ENCODE data around the gene IER2.
A peak's percentile ranks its signal among the peaks of the same experiment; 100 is the strongest.
"Not testable (repeated sequence)": the region's sequence is repeated elsewhere in the genome, so short reads cannot be mapped to it uniquely, and the experiment has no call there.

Gene IER2

GRCh38 chr19:13176345-13176744 lies 26.1 kb downstream of the IER2 start:
- H3K9me3 ChIP-seq: no peaks in the 10 kb centered on the region
- H3K36me3 ChIP-seq: no peaks in the 10 kb centered on the region
- DNase-seq: no peak
- no peaks in the 10 kb centered on the region for H3K27me3 ChIP-seq
- no peak overlapping the region for H3K4me3 ChIP-seq (ENCODE audit: low read depth, low read length)
- no peak for TF ChIP-seq CTCF (IDR thresholded peaks at IDR 0.05; ENCODE audit: low read depth, low read length)
- peaks cover 12% of the 10 kb centered on the region for H3K4me1 ChIP-seq

DNA sequence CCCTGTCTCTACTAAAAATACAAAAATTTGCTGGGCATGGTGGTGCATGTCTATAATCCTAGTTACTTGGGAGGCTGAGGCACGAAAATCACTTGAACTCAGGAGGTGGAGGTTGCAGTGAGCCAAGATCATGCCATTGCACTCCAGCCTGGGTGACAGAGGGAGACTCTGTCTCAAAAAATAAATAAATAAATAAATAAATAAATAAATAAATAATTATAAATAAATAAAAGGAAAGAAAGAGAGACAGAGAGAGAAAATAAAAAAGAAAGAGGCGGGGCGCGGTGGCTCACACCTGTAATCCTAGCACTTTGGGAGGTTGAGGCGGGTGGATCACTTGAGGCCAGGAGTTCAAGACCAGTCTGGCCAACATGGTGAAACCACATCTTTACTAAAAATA lies 27.4 kb downstream of the IER2 start:
- DNase-seq: not testable (repeated sequence)
- peaks cover 12% of the 10 kb centered on the region for H3K4me1 ChIP-seq

DNA sequence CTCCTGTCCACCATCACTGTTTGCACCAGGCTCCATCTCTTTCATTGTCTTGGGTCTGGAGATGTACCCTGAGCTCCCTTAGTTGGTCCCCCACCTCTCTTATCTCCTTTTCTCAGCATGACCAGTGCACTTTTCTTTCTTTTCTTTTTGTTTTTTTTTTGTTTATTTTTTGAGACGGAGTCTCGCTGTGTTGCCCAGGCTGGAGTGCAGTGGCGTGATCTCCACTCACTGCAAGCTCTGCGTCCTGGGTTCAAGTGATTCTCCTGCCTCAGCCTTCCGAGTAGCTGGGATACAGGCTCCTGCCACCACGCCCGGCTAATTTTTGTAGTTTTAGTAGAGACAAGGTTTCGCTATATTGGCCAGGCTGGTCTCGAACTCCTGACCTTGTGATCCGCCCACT lies 28.1 kb downstream of the IER2 start:
- not testable (repeated sequence) for H3K27me3 ChIP-seq; H3K9me3 ChIP-seq; DNase-seq; H3K36me3 ChIP-seq; H3K4me1 ChIP-seq; H3K4me3 ChIP-seq (ENCODE audit: low read depth, low read length)

More for the DNA sequence above, 27.4 kb downstream of the IER2 start:
- H3K9me3 ChIP-seq; H3K4me3 ChIP-seq (ENCODE audit: low read depth, low read length); H3K36me3 ChIP-seq; H3K27me3 ChIP-seq: not testable (repeated sequence)

DNA sequence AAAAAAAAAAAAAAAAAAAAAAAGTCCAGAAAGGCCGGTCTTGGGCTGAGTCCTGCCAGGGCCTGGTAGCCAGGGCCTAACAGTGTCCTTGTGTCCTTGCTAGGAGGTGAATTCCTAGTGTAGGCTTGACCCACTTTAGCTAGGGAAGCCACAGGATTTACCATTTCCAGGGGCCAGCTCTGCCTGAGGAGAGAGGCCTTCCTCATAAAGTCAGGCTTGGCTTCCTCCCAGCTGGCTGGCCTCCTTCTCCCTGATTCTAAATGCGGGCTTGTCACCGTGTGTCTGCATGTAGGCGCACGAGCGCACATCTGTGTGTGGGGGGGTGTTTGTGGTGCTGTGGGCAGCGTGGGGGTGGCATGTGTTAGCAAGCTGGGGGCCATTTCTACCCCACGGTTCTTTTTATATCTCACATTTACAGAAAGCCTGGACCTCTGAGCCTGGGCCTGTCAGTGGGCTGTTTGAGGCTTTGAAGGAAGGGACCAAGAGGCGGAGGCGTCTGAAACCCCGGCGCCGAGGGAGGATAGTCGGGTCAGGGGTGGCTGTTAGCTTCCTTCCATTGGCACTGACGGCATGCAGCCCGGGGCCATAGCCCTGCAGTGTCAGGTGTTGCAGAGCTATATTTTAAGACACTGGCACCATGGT lies 31.7 kb downstream of the IER2 start:
- no peaks in the 10 kb centered on the region for H3K9me3 ChIP-seq
- H3K4me3 ChIP-seq (ENCODE audit: low read depth, low read length): no peak overlapping the region
- peak; percentile 37 for DNase-seq
- peaks cover 4% of the 10 kb centered on the region; the same call in 1 of the 2 replicates for H3K4me1 ChIP-seq
- no peaks in the 10 kb centered on the region for H3K27me3 ChIP-seq
- H3K36me3 ChIP-seq: no peaks in the 10 kb centered on the region
- TF ChIP-seq CTCF (IDR thresholded peaks at IDR 0.05; ENCODE audit: low read depth, low read length): no peak

DNA sequence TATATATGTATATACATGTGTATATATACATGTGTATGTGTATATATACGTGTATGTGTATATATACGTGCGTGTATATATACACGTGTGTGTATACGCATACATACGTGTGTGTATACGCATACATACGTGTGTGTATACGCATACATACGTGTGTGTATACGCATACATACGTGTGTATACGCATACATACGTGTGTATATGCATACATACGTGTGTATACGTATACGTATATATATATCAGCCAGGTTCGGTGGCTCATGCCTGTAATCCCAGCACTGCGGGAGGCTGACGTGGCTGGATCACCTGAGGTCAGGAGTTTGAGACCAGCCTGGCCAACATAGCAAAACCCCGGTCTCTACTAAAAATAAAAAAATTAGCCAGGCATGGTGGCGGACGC lies 34.7 kb downstream of the IER2 start:
- H3K27me3 ChIP-seq; H3K9me3 ChIP-seq; H3K4me1 ChIP-seq; DNase-seq; H3K36me3 ChIP-seq; H3K4me3 ChIP-seq (ENCODE audit: low read depth, low read length): not testable (repeated sequence)

DNA sequence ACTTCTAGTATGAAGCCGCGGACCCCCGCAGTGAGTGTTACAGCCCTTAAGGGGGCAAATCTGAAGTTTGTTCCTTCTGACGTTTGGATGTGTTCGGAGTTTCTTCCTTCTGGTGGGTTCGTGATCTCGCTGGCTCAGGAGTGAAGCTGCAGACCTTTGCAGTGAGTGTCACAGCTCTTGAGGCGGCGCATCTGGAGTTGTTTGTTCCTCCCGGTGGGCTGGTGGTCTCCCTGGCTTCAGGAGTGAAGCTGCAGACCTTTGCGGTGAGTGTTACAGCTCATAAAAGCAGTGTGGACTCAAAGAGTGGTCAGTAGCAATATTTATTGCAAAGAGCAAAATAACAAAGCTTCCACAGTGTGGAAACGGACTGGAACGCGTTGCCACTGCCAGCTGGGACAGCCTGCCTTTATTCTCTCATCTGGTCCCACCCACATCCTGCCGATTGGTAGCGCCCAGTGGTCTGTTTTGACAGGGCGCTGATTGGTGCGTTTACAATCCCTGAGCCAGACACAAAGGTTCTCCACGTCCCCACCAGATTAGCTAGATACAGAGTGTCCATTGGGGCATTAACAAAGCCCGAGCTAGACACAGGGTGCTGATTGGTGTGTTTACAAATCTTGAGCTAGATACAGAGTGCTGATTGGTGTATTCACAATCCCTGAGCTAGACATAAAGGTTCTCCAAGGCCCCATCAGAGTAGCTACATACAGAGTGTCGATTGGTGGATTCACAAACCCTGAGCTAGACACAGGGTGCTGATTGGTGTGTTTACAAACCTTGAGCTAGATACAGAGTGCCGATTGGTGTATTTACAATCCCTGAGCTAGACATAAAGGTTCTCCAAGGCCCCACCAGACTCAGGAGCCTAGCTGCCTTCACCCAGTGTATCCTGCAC lies 35.8 kb downstream of the IER2 start:
- not testable (repeated sequence) for H3K36me3 ChIP-seq; H3K4me3 ChIP-seq (ENCODE audit: low read depth, low read length); DNase-seq; H3K4me1 ChIP-seq; H3K9me3 ChIP-seq; H3K27me3 ChIP-seq

DNA sequence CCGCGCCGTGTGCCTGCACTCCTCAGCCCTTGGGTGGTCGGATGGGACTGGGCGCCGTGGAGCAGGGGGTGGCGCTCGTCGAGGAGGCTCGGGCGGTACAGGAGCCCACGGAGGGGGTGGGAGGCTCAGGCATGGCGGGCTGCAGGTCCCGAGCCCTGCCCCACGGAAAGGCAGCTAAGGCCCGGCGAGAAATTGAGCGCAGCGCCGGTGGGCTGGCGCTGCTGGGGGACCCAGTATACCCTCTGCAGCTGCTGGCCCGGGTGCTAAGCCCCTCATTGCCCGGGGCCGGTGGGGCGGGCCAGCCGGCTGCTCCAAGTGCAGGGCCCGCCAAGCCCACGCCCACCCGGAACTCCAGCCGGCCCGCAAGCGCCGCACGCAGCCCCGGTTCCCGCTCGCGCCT lies 36.5 kb downstream of the IER2 start:
- H3K36me3 ChIP-seq: not testable (repeated sequence)

GRCh38 chr19:13187419-13187818 lies 37.2 kb downstream of the IER2 start:
- Histone ChIP-seq H3K27me3 (no peaks in the 10 kb centered on the region), H3K36me3 (no peaks in the 10 kb centered on the region), H3K4me3 (ENCODE audit: low read depth, low read length) (no peak overlapping the region), H3K4me1 (no peaks in the 10 kb centered on the region), H3K9me3 (no peaks in the 10 kb centered on the region)
- no peak for TF ChIP-seq CTCF (IDR thresholded peaks at IDR 0.05; ENCODE audit: low read depth, low read length)
- no peak for DNase-seq

More for the DNA sequence above, 36.5 kb downstream of the IER2 start:
- not testable (repeated sequence) for H3K4me3 ChIP-seq (ENCODE audit: low read depth, low read length); H3K9me3 ChIP-seq; H3K4me1 ChIP-seq; H3K27me3 ChIP-seq; DNase-seq
